Measurements from ENCODE around the gene ANO7. TPM values are rescaled to one million over a fixed set of nuclear protein-coding genes. Genes with fewer than 3 reads are reported as not detected.
A peak's percentile ranks its signal among the peaks of the same experiment; 100 is the strongest.

Gene ANO7
- total RNA-seq, 1 experiment from 2014 or later = 5.2 TPM

GRCh38 chr2:241227594-241227993, 39.1 kb downstream of the ANO7 start:
- no peak overlapping the region for H4K8ac ChIP-seq (replicated peaks; ENCODE audit: insufficient read length, low read depth, low read length)
- no peak overlapping the region for H3K4me3 Mint-ChIP-seq
- H2BK12ac ChIP-seq (ENCODE audit: insufficient read length, low read depth, low read length) = no peak overlapping the region
- peak overlapping the region in 2 of 3 experiments; percentile 74 to 77; a peak in 5 of 7 replicates for H3K27ac Mint-ChIP-seq
- H4K20me1 ChIP-seq (ENCODE audit: control insufficient read depth, insufficient read depth, insufficient read length) = peaks cover 2% of the 10 kb centered on the region
- no peaks in the 10 kb centered on the region for H3K79me1 ChIP-seq (ENCODE audit: insufficient read depth, low read depth, low read length, poor library complexity, severe bottlenecking)
- H3K27me3 ChIP-seq (ENCODE audit: insufficient read depth, low read length) = no peaks in the 10 kb centered on the region
- H3K4ac ChIP-seq (ENCODE audit: low read depth, low read length) = no peak overlapping the region
- H3K4me2 ChIP-seq (ENCODE audit: insufficient read depth, insufficient read length, low read length) = no peak overlapping the region
- TF ChIP-seq CTCF (conservative IDR thresholded peaks at IDR 0.05) = no peak
- H3K27ac ChIP-seq (ENCODE audit: insufficient read length, low read depth, low read length) = no peak overlapping the region
- H4K91ac ChIP-seq (ENCODE audit: insufficient read length, low read depth, low read length) = no peak overlapping the region
- no peak overlapping the region for H3K23ac ChIP-seq (ENCODE audit: insufficient read length, low read depth, low read length)
- H3K79me2 ChIP-seq (ENCODE audit: insufficient read depth, low read length) = no peaks in the 10 kb centered on the region
- no peak overlapping the region for H3K18ac ChIP-seq (ENCODE audit: insufficient read length, low read depth, low read length)
- no peak overlapping the region for H2AK5ac ChIP-seq (ENCODE audit: insufficient read length, low read length)
- H3K9me3 ChIP-seq (ENCODE audit: control insufficient read depth, low read depth, low read length) = no peaks in the 10 kb centered on the region
- H2AFZ ChIP-seq (ENCODE audit: low read length) = no peak overlapping the region
- H3K9me3 Mint-ChIP-seq = no peaks in the 10 kb centered on the region
- H4K5ac ChIP-seq (ENCODE audit: insufficient read length, low read depth, low read length) = no peak overlapping the region
- H3K9ac ChIP-seq (ENCODE audit: extremely low read depth, insufficient read length, low read length) = no peak overlapping the region
- H2BK15ac ChIP-seq (ENCODE audit: low read depth, low read length) = no peak overlapping the region
- no CpG with 5 or more reads among the region's 8 CpGs for WGBS (ENCODE audit: extremely low coverage, insufficient read length, low lambda C conversion rate)
- H3T11ph ChIP-seq (ENCODE audit: low read length) = no peak overlapping the region
- no peak overlapping the region for H3K56ac ChIP-seq (ENCODE audit: insufficient read length, low read depth, low read length)
- no peak overlapping the region for H3K14ac ChIP-seq (ENCODE audit: insufficient read depth, low read length)
- peaks cover 4 to 12% of the 10 kb centered on the region in 2 experiments; a peak in 2 of 4 replicates for H3K4me1 Mint-ChIP-seq
- H3K27me3 Mint-ChIP-seq (ENCODE audit: low read depth) = no peaks in the 10 kb centered on the region; the same call in 1 of the 2 replicates
- no peak for DNase-seq
- H3K36me3 Mint-ChIP-seq (ENCODE audit: insufficient read depth in 1 of 3, low read depth in 3 of 3) = peaks cover 23 to 68% (median 56%) of the 10 kb centered on the region in 3 experiments; a peak in 6 of 7 replicates
- no peak overlapping the region for H2BK120ac ChIP-seq (ENCODE audit: low read depth, low read length, poor library complexity, severe bottlenecking)
- no peaks in the 10 kb centered on the region for H3K23me2 ChIP-seq (ENCODE audit: insufficient read length, low read depth, low read length, poor library complexity, severe bottlenecking)
- H2BK5ac ChIP-seq (ENCODE audit: insufficient read length, low read length) = no peak overlapping the region
- no peaks in the 10 kb centered on the region for H3K4me1 ChIP-seq (ENCODE audit: insufficient read depth, low read length)
- H2BK20ac ChIP-seq (ENCODE audit: low read depth, low read length, poor library complexity, severe bottlenecking) = no peak overlapping the region
